Endothelial cell of umbilical vein (primary cell): ENCODE measurements around the gene PFAS.

ENCODE experiments used
- EZH2 ChIP-seq: IDR thresholded peaks from 2 replicates; pipeline ENCODE4 v1.6.1; 2012; ENCODE audit warnings: borderline replicate concordance, low read depth, mild to moderate bottlenecking, moderate library complexity, low read length, inconsistent platforms; ENCODE audit not compliant: severe bottlenecking
- FOS ChIP-seq: IDR thresholded peaks from 2 replicates; pipeline ENCODE4 v1.6.1; 2011; ENCODE audit warnings: mild to moderate bottlenecking, low read length, moderate library complexity, borderline replicate concordance; ENCODE audit not compliant: insufficient read depth
- JUN ChIP-seq: IDR thresholded peaks from 2 replicates; pipeline ENCODE4 v1.6.1; 2011; ENCODE audit warnings: borderline replicate concordance, low read depth; ENCODE audit not compliant: insufficient read length, insufficient read depth
- MYC ChIP-seq: IDR thresholded peaks from one replicate; pipeline ENCODE4 v1.6.1; 2011; ENCODE audit warnings: mild to moderate bottlenecking, low read depth, low read length
- POLR2A ChIP-seq: IDR thresholded peaks from 2 replicates; pipeline ENCODE4 v1.6.1; 2012; ENCODE audit warnings: low read depth, mild to moderate bottlenecking, control low read depth, low read length
- POLR2AphosphoS5 ChIP-seq: IDR thresholded peaks from 2 replicates; pipeline ENCODE4 v1.6.1; 2012; ENCODE audit warnings: low read depth, mild to moderate bottlenecking, control low read depth, low read length, moderate library complexity; ENCODE audit not compliant: insufficient read depth
- TF ChIP-seq, protein P1 (sequence below), 2 donors: IDR thresholded peaks; 1 replicate in 1 of 2; 2 replicates in 1 of 2; pipeline ENCODE4 v1.5.1; 2011; ENCODE audit warnings: low read length in 2 of 2, mild to moderate bottlenecking in 2 of 2, moderate library complexity in 2 of 2, control low read depth in 1 of 2, inconsistent platforms in 1 of 2, low read depth in 1 of 2; ENCODE audit not compliant: insufficient read depth in 1 of 2; ENCODE audit errors: extremely low read depth in 1 of 2
- TF ChIP-seq, protein P2 (sequence below): IDR thresholded peaks from 2 replicates; pipeline ENCODE4 v1.6.1; 2011; ENCODE audit not compliant: insufficient read depth, insufficient read length

GRCh38 chr17:8268550-8269298 is 19.6 kb downstream of the PFAS start:
- TF ChIP-seq, protein P1, sequence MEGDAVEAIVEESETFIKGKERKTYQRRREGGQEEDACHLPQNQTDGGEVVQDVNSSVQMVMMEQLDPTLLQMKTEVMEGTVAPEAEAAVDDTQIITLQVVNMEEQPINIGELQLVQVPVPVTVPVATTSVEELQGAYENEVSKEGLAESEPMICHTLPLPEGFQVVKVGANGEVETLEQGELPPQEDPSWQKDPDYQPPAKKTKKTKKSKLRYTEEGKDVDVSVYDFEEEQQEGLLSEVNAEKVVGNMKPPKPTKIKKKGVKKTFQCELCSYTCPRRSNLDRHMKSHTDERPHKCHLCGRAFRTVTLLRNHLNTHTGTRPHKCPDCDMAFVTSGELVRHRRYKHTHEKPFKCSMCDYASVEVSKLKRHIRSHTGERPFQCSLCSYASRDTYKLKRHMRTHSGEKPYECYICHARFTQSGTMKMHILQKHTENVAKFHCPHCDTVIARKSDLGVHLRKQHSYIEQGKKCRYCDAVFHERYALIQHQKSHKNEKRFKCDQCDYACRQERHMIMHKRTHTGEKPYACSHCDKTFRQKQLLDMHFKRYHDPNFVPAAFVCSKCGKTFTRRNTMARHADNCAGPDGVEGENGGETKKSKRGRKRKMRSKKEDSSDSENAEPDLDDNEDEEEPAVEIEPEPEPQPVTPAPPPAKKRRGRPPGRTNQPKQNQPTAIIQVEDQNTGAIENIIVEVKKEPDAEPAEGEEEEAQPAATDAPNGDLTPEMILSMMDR (IDR thresholded peaks at IDR 0.05; ENCODE audit: extremely low read depth in 1 of 2, insufficient read depth in 1 of 2, low read depth in 1 of 2, low read length in 2 of 2) = no peak
- no peak for TF ChIP-seq EZH2
- no peak for TF ChIP-seq POLR2A
- TF ChIP-seq POLR2AphosphoS5 = no peak
- no peak for TF ChIP-seq MYC
- no peak for TF ChIP-seq FOS
- TF ChIP-seq, protein P2, sequence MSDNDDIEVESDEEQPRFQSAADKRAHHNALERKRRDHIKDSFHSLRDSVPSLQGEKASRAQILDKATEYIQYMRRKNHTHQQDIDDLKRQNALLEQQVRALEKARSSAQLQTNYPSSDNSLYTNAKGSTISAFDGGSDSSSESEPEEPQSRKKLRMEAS = no peak
- no peak for TF ChIP-seq JUN
